HG03108 (cell line): Measurements from ENCODE around the gene RAD9A.

ENCODE experiments used
- ATAC-seq: cut with Tn5 transposase; IDR thresholded peaks from one replicate; pipeline ENCODE4 v1.9.1; 2021; ENCODE audit warnings: moderate library complexity; ENCODE audit not compliant: unreplicated experiment

Gene RAD9A

DNA sequence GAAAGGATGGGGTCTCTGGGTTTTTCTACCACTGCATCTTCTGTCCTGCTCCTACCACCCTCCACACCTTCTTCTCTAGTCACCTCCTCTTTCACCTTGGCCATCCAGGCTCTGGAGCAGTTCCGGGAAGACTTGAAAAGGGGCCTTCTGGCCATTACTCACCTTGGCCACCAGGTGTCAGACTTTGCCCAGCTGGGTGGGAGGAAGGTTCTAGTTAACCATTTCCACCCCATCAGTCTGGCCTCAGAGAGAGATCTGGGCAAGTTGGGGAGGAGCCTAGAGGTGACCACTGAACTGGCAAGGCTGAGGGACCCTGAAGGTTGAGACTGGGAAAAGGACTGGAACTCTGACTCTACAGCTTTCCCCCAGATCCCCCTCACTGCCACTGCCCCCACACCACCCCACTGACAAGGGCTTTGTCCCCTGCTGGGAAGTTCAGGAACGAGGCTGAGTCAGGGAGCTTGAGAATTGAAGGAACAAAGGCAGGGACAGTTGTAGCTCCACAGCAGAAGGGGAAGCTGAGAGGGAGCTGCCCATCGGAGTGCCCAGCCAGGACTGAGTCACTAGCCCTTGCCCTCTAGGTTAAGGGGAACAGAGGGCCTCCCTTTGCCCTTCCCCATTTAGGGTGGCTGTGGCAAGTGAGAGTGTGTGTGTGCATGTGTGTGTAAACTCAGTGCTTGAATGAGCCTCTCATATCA, 34.8 kb upstream of the RAD9A start:
- ATAC-seq: no peak

- ATAC-seq: no peak
These were observed 33.7 kb upstream of the RAD9A start for GRCh38 chr11:67357831-67358670.

DNA sequence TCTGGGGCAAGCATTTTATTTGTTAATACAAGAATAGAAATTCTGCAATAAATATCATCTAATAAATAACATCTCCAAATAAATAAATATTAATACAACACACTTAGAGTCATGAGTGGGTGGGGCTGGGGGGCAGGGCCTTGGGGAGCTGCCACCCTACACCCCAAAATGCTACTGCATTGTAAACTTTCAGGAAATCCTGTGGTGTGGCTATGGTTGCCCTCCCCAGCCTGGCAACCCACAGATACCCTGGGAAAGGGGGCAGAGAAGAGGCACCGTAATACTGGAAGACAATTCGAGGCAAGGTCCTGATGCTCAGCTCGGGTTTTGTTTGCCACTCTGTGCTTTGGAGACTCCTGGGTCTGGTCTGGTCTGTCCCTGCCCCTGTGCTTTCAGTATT, 27.6 kb upstream of the RAD9A start:
- no peak for ATAC-seq

DNA sequence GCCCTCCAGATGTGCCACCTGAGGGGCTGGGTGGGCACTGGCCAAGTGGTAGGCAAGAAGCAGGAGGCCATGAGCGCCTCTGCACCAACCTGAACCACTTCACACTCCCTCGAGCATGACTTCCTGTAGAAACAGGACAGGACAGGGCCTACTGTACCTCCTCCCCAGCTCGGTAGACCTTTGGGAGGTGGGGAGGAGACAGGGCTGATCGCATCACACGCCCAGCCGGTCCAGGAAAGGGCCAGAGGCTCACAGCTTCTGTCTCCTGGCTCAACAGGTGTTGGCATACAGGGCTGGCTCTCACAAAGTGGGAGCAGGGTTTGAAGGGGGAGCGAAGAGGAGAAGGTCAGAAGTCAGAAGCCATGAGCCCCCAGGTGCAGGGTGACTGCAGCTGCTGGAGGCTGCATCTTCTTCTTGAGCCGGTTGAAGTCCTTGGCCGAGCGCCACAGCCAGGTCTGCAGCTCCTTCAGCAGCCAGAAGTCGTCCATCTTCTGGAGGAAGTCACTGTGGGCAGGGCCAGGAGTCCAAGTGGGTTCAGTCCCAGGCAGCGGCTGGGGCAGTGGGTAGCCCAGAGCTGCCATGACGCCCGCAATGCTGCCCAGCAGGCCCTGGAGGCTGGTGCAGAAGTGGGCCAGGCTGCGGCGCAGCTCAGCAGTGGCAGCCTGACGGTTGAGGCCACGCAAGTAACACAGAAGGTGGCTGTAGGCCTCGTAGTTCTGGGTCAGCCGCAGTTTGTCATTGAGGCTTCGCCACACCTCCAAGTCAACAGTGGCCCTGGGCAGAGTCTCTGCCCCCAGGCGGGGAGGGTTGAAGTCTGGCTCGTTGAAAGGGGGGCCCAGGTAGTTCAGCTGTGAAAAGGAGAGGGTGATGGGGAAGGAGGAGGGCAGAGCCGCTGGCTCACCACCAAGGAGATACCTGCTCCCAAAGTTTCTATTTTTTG, 26.7 kb upstream of the RAD9A start:
- ATAC-seq: no peak

- no peak for ATAC-seq
These were observed 25.9 kb upstream of the RAD9A start for GRCh38 chr11:67365736-67366444.

DNA sequence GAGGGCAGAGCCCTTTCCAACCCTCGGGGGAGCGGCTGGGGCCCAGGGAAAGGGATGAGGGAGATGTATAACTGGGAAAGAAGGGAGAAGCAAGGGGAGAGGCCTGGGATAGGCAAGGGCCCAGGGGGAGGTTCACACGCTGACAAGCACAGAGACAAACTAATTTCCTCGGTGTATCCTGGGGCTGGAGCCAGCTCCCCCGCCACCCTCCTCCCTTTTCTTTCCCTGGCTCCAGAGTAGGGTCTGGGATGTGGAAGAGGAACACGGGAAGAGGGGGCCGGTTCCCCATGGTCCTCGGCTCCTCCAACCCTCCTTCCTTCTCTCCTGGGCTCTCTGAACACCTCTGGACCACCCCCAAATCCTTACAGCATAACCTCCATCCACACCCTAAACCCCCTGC, 25.2 kb upstream of the RAD9A start:
- no peak for ATAC-seq

GRCh38 chr11:67366961-67367760, 24.6 kb upstream of the RAD9A start:
- no peak for ATAC-seq

DNA sequence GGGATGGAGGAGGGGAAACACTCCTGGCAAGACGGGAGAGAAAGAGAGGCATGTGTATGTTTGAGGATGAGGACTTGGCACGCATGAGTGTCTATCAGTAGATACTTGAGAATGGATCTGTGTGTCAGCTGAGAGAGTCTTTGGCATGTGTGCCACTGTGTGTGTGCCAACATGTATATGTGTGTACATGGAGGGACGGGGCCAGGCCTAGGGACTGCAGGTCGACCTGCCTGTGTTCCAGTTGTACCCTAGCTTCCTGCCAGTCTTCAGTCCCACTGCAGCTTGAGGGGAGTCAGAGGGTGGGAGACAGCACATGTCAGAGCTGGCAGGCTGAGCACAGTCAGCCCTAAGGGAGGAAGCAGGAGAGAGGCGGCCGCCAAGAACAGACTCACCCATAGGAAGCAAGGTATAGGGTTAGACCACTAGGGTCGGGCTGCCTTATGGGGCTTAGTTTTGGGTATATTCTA, 24.0 kb upstream of the RAD9A start:
- no peak for ATAC-seq

- no peak for ATAC-seq
These were observed 23.2 kb upstream of the RAD9A start for GRCh38 chr11:67368621-67369020.

GRCh38 chr11:67369275-67369674, 22.5 kb upstream of the RAD9A start:
- no peak for ATAC-seq

- ATAC-seq: no peak
These were observed 21.9 kb upstream of the RAD9A start for GRCh38 chr11:67369801-67370284.

GRCh38 chr11:67370351-67371076, 21.3 kb upstream of the RAD9A start:
- ATAC-seq: no peak

- ATAC-seq: no peak
These were observed 20.4 kb upstream of the RAD9A start for GRCh38 chr11:67371189-67371910.

- ATAC-seq: no peak
These were observed 19.9 kb upstream of the RAD9A start for GRCh38 chr11:67371911-67372320.

DNA sequence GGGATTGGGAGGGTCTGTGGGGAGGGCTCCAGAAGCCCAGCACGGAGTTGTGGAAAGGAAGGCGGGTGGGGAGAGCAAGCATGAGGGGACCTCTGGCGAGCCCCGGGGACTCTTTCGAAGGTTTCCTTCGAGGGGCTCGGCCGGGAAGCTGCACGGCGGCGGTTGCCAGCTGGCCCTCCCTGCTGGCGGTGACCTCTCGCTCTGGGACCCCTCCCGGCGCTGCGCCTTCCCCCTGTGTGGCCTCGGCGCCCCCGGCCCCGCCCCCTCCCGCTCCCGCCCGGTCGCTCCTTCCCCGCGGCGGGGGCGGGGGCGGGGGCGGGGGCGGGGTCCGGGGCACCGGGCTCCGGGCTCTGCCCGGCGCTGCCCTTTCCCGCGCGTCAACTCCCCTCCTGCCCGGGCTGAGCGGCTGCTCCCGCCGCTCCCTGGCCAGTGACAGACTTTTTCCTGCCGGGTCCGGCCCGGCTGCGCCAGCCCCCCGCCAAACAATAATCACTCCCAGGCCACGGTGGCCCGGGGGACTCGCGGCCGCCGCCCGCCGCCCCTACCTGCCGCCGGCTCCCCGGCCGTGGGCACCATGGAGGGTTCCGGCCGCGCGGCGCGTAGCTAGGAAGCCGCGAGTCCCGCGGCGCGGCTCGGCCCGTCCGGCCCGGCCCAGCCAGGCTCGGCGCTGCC, 19.3 kb upstream of the RAD9A start:
- no peak for ATAC-seq

DNA sequence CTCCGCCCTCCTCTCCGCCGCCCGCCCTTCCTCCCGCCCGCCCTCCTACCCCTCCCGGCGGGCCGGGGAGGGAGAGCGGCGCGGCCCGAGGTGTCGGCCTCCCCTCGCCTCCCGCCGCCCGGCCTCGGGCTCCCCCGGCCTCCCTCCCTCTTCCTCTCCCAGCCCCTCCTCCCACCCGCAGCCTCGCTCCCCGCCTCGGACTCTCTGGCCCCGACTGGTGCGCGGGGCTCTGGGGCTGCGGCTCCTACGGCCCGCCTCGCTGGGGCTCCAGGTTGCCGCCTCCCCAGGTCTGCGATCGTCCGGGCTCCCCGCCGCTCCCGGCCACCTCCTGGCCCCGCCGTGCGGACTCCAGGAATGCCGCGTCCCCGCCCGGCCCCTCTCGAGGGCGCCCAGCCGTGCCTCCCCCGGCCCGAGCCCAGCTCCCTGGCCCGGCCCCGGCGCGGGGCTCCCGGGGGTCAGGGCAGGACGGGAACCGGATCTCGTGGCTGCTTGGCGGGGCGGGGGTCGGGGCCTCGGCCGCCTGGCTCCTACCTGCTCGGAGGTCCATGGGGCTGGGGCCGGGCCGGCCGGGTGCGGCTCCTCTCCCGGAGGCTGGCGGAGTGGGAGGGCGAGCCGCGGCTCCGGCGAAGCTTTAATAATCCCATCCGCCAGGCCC, 18.7 kb upstream of the RAD9A start, which contains the start of gene CLCF1:
CLCF1 (minus strand) TSS at position 606 of the 655 bp plus-strand sequence; CDS start at position 547, 59 bp downstream.
- ATAC-seq: no peak
